PC-9 (cell line): Measurements from ENCODE around the gene SCAMP2.

ENCODE experiments used
- CTCF ChIP-seq: fragments of 200-600 bp; sonication (generic); conservative IDR thresholded peaks from 2 replicates; pipeline ENCODE4 v1.6.1; 2017; ENCODE audit warnings: mixed run types, antibody characterized with exemption, mild to moderate bottlenecking, moderate library complexity
- EZH2 ChIP-seq: fragments of 200-600 bp; sonication (generic); IDR thresholded peaks from 2 replicates; pipeline ENCODE4 v1.8.0; 2017; ENCODE audit warnings: antibody characterized with exemption, low read depth

DNA sequence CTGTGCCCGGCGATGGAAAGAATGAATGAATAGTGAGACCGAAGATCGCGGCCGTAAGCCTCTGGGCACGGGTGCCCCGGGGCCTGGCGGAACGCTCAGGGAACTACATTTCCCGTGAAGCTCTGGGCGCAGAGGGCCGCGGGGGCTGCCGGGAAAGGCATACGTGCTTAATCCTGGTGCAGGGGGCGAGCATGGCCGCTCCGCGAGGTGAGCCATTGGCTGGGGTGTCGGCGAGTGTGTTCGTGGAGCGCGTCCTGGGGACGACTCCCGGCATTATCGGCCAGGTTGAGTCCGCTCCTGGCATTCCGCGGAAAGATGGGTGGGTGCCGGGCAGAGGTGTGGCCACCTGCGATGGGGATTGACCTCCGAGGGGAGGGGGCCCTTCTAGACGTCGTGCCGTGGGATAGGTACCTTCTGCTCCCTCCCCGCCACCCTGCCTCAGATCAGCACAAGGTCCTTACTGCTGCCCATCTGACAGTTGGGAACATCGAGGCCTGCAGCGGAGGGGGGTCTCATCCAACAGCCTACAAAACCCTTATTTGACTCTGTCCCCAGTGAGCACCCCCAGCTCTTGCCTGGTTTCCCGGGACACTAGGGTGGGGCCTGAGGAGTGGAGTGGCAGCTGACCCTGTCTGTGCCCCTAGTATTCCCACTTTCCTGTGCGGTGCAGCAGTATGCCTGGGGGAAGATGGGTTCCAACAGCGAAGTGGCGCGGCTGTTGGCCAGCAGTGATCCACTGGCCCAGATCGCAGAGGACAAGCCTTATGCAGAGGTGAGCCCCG, 16.9 kb upstream of the SCAMP2 start, which contains the start of gene MPI:
- TF ChIP-seq CTCF (no peak), EZH2 (no peak)
